GM21447 (cell line): Measurements from ENCODE around the gene HECW1.
"Not testable (repeated sequence)": the region's sequence is repeated elsewhere in the genome, so short reads cannot be mapped to it uniquely, and the experiment has no call there.

Source experiments
- ATAC-seq: cut with Tn5 transposase; IDR thresholded peaks from one replicate; pipeline ENCODE4 v1.9.1; 2021; ENCODE audit not compliant: unreplicated experiment

Gene HECW1

DNA sequence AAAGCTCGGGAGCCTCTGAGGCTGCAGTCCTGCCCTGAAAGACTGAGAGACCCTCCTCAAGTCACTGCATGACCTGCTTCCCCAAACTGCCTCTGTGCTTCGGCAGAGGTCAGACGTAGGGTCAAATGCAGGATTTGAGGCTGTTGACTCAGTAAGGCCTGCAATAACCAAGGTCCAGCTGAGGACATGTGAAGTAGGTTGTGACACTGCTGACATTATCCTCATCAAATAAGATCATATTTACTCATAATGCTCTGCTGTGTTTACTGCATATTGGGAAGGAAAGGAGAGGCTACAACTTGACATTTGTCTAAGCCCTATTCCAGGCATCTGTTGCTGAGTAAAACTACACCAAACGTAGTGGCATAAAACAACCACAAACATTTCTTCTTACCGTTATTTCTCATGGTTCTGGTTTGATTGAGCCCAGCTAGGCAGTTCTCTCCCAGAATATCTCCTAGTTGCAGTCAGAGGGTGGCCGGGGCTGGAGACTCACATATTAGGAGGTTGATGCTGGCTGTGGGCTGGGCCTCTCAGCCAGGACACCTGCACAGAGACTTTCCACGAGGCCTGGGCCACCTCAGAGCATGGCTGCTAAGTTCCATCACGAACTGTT is 348.4 kb downstream of the HECW1 start:
- no peak for ATAC-seq

- ATAC-seq: no peak
These were observed 349.0 kb downstream of the HECW1 start for GRCh38 chr7:43461349-43462024.

DNA sequence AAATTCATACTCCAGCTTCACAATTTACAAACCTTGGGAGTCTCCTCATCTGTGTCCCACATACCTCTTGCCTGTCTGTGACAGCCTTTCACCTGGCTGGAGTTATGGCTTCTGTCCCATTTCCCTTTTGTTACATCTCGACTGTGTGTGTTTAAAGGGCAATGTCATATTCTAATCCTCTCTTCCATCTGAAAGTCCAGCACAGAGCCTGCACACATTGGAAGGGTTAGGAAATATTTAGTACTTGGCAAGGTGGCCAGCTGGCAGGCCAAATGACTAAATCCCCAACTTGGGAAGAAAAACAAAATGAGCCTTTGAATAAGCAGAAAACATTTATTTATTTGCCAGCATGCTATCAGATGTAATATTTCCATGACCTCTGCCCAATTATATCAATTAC is 350.4 kb downstream of the HECW1 start:
- no peak for ATAC-seq

DNA sequence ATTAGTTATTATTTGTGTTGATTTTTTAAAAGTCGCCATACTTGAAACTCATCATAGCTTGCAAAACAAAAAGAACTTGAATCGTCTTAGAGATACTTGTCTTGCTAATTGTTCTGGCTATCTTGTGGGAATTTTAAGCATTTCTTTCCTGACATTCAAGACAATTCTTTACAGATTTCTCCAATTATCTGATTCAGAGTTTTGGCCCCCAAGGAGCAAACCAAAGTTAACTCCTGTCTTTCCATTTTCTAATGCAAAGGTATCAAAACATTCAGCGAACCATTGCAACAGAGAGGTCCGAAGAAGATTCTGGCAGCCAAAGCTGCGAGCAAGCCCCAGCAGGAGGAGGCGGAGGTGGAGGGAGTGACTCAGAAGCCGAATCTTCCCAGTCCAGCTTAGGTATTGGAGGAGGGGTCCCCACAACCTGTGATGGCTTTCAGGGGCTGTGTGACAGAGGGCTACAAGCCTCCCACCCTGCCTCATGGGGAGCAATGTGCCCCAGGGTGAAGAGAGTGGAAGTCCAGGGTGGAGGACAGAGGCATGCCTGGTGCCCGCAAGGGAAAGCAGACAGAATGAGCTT is 351.0 kb downstream of the HECW1 start:
- ATAC-seq: no peak

DNA sequence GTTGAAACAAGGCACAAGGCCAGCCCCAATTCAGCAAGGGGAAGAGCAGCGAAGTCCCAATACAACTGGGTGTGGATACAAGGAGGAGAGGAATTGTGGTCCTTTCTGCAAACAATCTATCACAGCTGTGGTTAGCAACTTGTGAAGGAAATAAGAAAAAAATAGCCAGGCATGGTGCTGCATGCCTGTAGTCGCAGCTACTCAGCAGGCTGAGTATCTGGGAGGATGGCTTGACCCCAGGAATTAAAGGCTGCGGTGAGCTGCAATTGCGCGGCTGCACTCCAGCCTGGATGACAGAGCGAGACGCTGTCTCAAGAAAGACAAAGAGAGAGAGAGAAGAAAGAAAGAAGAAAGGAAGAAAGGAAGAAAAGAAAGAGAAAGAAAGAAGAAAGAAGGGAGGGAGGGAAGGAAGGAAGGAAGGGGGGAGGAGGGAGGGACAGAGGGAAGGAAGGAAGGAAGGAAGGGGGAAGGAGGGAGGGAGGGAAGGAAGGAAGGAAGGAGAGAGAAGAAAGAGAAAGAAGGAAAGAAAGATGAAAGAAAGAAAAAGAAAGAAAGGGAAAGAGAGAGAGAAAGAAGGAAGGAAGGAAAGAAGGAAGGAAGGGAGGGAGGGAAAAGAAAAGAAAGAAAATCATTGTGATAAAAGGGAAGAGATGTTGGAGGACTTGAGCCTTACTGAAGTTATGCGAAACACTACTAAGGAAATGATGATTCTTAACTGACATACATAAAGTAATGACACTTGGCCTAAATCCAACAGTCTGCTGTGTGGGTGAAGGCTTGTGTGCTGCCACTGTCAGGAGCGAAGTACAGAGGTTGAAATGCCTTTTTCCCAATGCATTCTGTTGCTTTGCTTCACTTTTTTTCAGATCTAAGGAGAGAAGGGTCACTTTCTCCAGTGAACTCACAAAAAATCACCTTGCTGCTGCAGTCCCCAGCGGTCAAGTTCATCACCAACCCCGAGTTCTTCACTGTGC is 353.4 kb downstream of the HECW1 start:
- ATAC-seq: no peak

GRCh38 chr7:43467406-43467805 is 355.0 kb downstream of the HECW1 start:
- ATAC-seq: no peak

GRCh38 chr7:43467846-43468245 is 355.4 kb downstream of the HECW1 start:
- ATAC-seq: no peak

DNA sequence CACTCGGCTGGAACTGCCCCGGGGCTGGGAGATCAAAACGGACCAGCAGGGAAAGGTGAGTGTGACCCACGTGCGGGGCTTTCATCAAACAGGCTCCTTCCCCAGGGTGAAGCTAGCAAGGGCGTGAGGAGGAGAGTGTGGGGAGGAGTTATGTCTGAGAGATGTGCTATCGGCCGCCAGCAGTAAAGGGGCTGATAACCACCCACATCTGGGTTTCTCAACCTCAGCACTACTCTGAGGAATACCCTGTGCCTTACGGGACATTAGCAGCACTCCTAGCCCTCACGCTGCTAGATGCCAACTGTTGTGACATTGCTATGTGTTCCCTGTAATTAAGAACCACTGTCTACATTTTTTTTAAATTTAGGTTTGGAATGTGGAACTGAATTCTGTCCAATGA is 356.6 kb downstream of the HECW1 start:
- ATAC-seq: no peak

DNA sequence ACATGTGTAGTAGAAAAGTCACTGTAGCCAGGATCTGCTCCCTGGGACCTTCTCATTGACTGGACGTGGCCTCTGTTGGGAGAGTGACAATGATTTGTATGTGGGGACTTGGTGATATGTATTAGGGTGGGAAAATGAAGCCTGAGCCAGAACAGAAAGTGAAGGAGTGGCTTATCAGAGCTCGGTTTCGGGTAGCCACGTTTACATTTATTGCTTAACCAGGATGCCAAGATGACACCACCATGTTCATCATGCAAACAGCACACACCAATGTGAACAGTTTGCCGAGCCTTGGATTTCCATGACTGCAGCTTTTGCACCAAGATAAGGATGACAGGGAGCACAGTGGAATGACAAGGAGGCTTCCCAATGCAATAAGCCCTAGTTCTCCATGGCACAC is 357.7 kb downstream of the HECW1 start:
- no peak for ATAC-seq

- no peak for ATAC-seq
These were observed 363.5 kb downstream of the HECW1 start for GRCh38 chr7:43475983-43476382.

- ATAC-seq: no peak
These were observed 364.4 kb downstream of the HECW1 start for GRCh38 chr7:43476896-43477295.

DNA sequence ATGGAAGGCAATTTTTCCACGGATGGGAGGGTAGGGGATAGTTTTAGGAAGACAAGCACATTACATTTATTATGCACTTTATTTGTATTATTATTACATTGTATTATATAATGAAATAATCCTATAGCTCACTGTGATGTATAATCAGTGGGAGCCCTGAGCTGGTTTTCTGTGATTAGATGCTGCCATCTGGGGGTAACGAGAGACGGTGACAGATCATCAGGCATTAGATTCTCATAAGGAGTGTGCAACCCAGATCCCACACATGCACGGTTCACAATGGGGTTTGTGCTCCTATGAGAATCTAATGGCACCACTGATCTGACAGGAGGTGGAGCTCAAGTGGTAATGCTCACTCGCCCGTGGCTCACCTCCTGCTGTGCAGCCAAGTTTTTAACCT is 366.6 kb downstream of the HECW1 start:
- ATAC-seq: no peak

DNA sequence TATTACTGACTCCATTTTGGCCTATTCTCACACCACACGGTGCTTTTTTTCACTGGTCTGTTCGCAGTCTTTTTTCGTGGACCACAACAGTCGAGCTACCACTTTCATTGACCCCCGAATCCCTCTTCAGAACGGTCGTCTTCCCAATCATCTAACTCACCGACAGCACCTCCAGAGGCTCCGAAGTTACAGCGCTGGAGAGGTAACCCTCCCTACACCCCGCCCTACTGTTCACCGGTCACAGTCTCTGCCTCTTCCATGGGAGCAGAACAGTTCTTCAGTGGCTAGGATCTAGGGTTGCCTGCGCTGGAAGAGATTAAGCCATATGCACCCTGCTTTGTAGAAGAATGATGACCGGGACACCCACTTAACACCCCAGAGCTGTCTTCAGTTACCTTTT is 367.1 kb downstream of the HECW1 start:
- ATAC-seq: no peak

GRCh38 chr7:43480581-43480980 is 368.1 kb downstream of the HECW1 start:
- no peak for ATAC-seq

GRCh38 chr7:43481902-43482678 is 369.6 kb downstream of the HECW1 start:
- ATAC-seq: no peak

- ATAC-seq: no peak
These were observed 370.3 kb downstream of the HECW1 start for GRCh38 chr7:43482679-43483252.

DNA sequence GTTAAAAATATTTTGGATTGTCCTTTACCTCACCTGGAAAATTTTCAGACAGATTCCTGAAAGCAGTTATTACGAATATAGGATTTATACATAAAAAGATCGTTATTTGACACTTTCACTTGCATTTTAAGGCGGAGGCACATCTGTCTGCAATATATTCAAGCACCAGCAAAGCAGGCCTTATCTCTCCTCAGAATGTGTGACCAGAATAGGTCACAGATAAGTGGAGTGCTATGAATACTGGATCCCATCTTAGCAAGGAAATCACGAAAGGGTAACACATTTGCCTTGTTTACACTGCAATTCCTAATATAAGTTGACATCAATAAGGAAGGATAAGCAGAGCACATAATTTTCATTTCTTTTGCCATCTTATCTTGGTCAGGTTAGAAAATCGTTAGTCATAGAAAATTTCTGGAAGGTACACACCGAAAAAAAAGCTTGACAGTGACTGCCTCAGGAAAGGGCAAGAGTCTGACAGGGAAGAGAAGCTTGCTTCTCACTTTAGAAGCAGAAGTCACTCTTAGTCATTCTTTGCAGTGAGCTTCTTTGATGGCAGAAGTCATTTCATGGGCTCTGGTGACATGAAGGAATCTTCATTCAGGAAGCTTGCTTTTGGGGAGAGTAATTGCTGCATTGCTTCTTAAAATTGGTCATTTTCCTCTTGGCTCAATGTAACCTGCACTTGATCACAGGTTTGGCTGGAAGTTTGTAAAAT is 372.4 kb downstream of the HECW1 start:
- no peak for ATAC-seq

GRCh38 chr7:43485580-43485979 is 373.1 kb downstream of the HECW1 start:
- no peak for ATAC-seq

GRCh38 chr7:43486008-43486407 is 373.6 kb downstream of the HECW1 start:
- not testable (repeated sequence) for ATAC-seq

DNA sequence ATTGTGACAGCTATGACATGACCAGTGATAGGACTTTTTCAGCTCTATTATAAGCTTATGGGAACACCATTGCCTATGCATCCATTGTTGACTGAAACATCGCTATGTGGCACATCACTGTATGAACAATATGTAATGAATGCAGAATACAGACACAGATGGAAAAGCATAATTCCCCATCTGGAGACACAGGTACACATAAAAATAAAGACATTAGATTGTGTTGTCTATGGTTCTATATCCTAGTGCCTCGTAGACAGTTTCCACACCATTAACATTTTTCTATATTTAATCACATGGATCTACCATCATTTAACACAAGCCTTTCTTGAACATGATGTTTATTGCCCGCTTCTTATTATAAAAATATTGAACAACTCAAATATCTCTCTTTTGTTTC is 374.2 kb downstream of the HECW1 start:
- no peak for ATAC-seq
